Lung (tissue), 12 donors: Measurements from ENCODE around the gene DHX58. TPM values are rescaled to one million over a fixed set of nuclear protein-coding genes. Genes with fewer than 3 reads are reported as not detected.

Source experiments
- ATAC-seq: fragments of 200-7000 bp; cut with Tn5 transposase; one replicate; pipeline ENCODE4 v1.9.1; 2020; ENCODE audit warnings: moderate number of reproducible peaks; ENCODE audit not compliant: insufficient read depth, low FRiP score
- DNase-seq, 3 donors: peaks; one replicate each; pipeline ENCODE4 v3.0.0-alpha.2; 2013 to 2017
- H3K27ac ChIP-seq, 2 donors: one replicate each; pipeline ENCODE4 v1.5.1; 2013; ENCODE audit warnings: mild to moderate bottlenecking in 2 of 2, moderate library complexity in 2 of 2, control low read depth in 1 of 2, inconsistent platforms in 1 of 2, low read depth in 1 of 2, low read length in 1 of 2
- H3K27me3 ChIP-seq, 3 donors: one replicate each; pipeline ENCODE4 v1.5.1; 2013; ENCODE audit warnings: low read length in 2 of 3; ENCODE audit not compliant: control insufficient read depth in 3 of 3, insufficient read depth in 3 of 3
- H3K36me3 ChIP-seq, 4 donors: one replicate each; pipeline ENCODE4 v1.5.1; 2013; ENCODE audit warnings: low read length in 4 of 4, mild to moderate bottlenecking in 1 of 4, moderate library complexity in 1 of 4; ENCODE audit not compliant: control insufficient read depth in 4 of 4, insufficient read depth in 4 of 4
- H3K4me1 ChIP-seq, 5 donors: one replicate each; pipeline ENCODE4 v1.5.1; 2013; ENCODE audit warnings: low read length in 5 of 5, mild to moderate bottlenecking in 2 of 5, moderate library complexity in 1 of 5; ENCODE audit not compliant: control insufficient read depth in 5 of 5, insufficient read depth in 5 of 5
- H3K4me3 ChIP-seq: one replicate; pipeline ENCODE4 v1.5.1; 2013; ENCODE audit warnings: mild to moderate bottlenecking, control low read depth, moderate library complexity
- H3K9ac ChIP-seq, 2 donors: one replicate each; pipeline ENCODE4 v1.5.1; 2013; ENCODE audit warnings: low read length in 2 of 2, control low read depth in 1 of 2; ENCODE audit not compliant: insufficient read depth in 1 of 2
- H3K9me3 ChIP-seq, 4 donors: one replicate each; pipeline ENCODE4 v1.5.1; 2013; ENCODE audit warnings: low read length in 3 of 4, mild to moderate bottlenecking in 1 of 4, moderate library complexity in 1 of 4; ENCODE audit not compliant: control insufficient read depth in 4 of 4, insufficient read depth in 3 of 4
- WGBS, 2 donors: extraction: QIAGEN DNeasy Blood & Tissue Kit; methylation state at CpG; one replicate each; pipeline ENCODE4 v1.1.7; 2013; 5-methylcytosine and 5-hydroxymethylcytosine counted together
- polyA plus RNA-seq, 2 donors: library from polyadenylated mRNA; stranded (reverse); fragments of 200-250 nt; gene quantifications; one replicate each; pipeline ENCODE4 v1.2.1, GENCODE V29; 2013
- total RNA-seq, 2 donors: library from RNA; depleted of rRNA in 1 of 2; stranded (reverse); fragments of >200 nt in 1 of 2; gene quantifications; one replicate each; pipeline ENCODE4 v1.2.1, GENCODE V29; 2014 to 2021
- TF ChIP-seq, protein P1 (sequence below): IDR thresholded peaks from 2 replicates; pipeline ENCODE4 v1.5.1; 2012; ENCODE audit warnings: mild to moderate bottlenecking; ENCODE audit errors: control extremely low read depth, extremely low read depth
- donor health status: control.
- donor health status: control.
- donor health status: Bipolar disorder and iron deficiency.
- donor health status: healthy.
- donor health status: DM: yes; HTN: yes; CAD: no.

Gene DHX58
- total and polyA plus RNA-seq, 4 donors: 14.7 to 35.1 (median 25.8) TPM

DNA sequence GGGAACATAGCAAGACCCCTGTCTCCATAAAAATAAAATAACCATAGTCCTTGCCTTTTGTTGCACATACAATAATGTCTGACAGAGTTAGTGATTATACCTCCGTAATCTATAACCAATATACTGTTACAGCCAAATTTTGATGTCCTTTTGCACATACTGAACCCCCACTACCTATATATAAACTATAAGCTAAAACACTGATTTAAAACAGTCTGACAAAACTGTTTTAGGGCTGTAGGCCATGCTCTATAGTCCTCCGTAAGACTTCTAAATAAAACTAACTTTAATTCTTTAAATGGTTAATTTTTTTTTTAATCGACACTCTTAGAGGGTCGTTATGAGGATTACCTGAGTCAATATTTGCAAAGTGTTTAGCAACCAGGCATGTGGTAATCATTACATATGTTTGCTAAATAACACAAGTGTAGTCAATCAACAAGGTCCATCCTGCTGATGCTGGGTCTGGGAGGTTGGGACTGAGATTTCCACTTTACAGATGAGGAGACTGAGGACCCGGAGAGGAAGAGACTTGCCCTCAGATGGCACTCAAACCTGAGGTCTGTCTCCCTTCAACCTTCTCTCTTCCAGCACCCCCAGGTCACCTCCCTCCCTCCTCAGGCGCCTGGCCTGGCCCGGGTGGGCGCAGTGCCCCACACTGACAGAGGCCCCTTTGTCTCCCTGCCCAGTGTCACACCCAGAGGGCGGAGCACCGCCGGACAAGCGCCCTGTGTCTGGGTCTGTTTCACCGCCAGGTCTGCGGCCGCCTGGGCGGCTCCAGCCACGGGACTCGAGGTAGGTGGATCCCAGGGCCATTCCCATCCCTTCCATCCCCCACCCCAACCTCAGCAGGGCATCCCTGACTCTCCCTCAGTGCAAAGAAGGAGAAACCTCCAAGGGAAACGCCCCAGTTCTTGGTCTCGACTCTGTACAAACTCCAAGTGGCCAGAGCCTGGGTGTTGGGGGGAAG is 24.5 kb downstream of the DHX58 start:
- no peak overlapping the region for H3K4me3 ChIP-seq
- TF ChIP-seq, protein P1, sequence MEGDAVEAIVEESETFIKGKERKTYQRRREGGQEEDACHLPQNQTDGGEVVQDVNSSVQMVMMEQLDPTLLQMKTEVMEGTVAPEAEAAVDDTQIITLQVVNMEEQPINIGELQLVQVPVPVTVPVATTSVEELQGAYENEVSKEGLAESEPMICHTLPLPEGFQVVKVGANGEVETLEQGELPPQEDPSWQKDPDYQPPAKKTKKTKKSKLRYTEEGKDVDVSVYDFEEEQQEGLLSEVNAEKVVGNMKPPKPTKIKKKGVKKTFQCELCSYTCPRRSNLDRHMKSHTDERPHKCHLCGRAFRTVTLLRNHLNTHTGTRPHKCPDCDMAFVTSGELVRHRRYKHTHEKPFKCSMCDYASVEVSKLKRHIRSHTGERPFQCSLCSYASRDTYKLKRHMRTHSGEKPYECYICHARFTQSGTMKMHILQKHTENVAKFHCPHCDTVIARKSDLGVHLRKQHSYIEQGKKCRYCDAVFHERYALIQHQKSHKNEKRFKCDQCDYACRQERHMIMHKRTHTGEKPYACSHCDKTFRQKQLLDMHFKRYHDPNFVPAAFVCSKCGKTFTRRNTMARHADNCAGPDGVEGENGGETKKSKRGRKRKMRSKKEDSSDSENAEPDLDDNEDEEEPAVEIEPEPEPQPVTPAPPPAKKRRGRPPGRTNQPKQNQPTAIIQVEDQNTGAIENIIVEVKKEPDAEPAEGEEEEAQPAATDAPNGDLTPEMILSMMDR: no peak
- H3K27ac ChIP-seq: no peak overlapping the region
- H3K9me3 ChIP-seq: no peaks in the 10 kb centered on the region
- no peak overlapping the region for H3K9ac ChIP-seq
- ATAC-seq (no peak), DNase-seq (no peak)
- H3K4me1 ChIP-seq: peaks cover 0 to 1% (median 0%) of the 10 kb centered on the region in 5 donors
- H3K36me3 ChIP-seq: no peaks in the 10 kb centered on the region
- 62 to 78% methylated on average over 20 of the region's 20 CpGs for WGBS, 2 donors
- H3K27me3 ChIP-seq: peaks cover 0 to 2% (median 0%) of the 10 kb centered on the region in 3 donors

DNA sequence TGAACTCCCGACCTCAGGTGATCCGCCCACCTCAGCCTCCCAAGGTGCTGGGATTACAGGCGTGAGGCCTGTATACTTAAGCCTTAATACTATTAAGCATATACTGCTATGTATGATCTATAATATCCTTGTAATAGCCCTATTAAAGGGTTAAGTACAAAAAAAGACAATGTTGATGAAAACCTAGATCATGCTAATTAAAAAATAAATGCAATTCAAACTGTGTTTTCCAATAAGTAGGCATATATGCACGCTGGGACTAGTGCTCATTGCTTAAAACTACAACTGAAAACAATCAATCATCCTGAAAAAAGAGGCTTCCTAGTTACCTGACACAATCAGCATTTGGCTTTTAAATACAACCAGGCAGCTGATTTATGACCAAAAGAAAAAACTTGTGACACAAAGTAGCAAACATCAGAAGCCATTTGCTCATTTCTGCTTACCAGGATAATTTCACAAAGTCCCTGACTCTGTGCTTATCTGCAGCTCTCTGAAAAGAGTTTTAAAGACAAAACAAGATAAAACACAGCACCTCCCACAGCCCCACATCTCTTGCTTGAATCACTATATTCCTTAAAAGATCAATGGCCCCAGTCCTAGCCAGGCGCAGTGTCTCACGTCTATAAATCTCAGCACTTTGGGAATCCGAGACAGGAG is 25.3 kb downstream of the DHX58 start:
- 85 to 93% methylated on average over 7 of the region's 7 CpGs for WGBS, 2 donors
- H3K9me3 ChIP-seq: no peaks in the 10 kb centered on the region
- no peaks in the 10 kb centered on the region for H3K36me3 ChIP-seq
- H3K27me3 ChIP-seq: peaks cover 0 to 2% (median 0%) of the 10 kb centered on the region in 3 donors
- H3K4me1 ChIP-seq: peaks cover 0 to 1% (median 0%) of the 10 kb centered on the region in 5 donors
- TF ChIP-seq, protein P1: no peak
- no peak overlapping the region for H3K9ac ChIP-seq
- DNase-seq (no peak), ATAC-seq (no peak)
- H3K4me3 ChIP-seq: no peak overlapping the region
- no peak overlapping the region for H3K27ac ChIP-seq

DNA sequence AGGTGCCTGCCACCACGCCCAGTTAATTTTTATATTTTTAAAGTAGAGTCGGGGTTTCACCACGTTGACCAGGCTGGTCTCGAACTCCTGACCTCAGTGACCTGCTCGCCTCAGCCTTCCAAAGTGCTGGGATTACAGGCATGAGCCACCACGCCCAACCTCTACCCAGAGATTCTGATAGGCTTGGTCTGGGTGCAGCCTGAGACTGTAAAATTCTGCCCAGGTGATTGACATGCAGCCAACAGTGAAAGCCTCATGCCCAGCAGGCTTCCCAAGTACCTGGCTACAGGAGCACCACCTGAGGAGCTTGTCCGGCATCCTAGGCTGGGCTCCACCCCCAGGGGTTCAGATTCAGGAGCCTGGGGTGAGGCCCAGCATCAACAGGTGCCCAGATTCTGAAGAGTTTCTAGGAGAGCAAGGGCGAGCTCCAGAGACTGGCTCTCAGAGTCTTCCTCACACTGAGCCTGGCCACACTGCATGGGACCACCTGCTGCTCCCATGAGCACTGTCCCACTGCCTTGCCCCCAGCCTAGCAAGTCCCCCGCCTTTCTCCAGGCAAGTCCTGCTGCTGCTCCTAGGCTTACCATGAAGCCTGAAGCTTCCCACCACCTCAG is 30.9 kb downstream of the DHX58 start:
- no peak for DNase-seq
- Histone ChIP-seq H3K4me3 (no peak overlapping the region), H3K9ac (no peak overlapping the region), H3K27me3 (no peaks in the 10 kb centered on the region), H3K27ac (no peak overlapping the region), H3K9me3 (no peaks in the 10 kb centered on the region), H3K36me3 (no peaks in the 10 kb centered on the region), H3K4me1 (no peaks in the 10 kb centered on the region)
- ATAC-seq: no peak
- TF ChIP-seq, protein P1: no peak
- 89 to 92% methylated on average over 9 of the region's 9 CpGs for WGBS, 2 donors
